Measurements from ENCODE around the gene ASH1L.
"Not testable (repeated sequence)": the region's sequence is repeated elsewhere in the genome, so short reads cannot be mapped to it uniquely, and the experiment has no call there.

Gene ASH1L

DNA sequence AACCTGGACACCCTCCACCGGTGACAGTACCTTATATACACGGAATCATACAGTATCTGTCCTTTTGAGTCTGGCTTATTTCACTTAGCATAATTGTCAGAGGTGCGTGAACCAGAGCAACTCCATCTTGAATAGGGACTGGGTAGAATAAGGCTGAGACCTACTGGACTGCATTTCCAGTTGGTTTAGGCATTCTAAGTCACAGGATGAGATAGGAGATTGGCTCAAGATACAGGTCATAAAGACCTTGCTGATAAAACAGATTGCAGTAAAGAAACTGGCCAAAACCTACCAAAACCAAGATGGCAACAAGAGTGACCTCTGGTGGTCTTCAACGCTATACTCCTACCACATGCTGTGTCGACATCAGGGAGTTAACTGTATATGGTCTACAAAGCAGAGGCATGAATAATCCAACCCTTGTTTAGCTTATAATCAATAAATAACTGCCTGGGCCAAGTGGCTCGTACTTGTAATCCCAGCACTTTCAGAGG is 255.3 kb downstream of the ASH1L start:
- DNase-seq (ENCODE audit: low read depth, low spot score) = no peak

DNA sequence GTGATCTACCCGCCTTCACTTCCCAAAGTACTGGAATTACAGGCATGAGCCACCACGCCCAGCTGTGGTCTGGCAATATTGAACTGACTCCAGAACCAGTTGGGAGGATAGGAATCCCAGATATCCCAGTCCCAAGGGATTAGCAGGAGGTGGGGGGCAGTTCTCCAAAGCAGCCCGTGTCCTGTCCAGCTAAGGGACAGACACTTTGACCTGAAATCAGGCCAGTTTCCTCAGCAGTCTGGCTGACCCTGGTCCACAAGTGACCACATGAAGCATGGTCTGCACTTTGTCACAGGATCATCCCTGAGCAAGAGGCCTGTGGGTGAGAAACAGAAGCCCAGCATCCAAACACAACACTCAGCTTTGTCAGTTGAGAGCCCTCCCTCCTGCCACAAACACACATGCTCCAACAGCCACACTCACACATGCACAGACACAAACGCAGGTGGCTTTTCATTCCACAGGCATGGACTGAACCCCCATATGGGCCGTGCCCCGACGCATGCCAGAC is 256.7 kb downstream of the ASH1L start:
- DNase-seq (ENCODE audit: low read depth, low spot score) = no peak

DNA sequence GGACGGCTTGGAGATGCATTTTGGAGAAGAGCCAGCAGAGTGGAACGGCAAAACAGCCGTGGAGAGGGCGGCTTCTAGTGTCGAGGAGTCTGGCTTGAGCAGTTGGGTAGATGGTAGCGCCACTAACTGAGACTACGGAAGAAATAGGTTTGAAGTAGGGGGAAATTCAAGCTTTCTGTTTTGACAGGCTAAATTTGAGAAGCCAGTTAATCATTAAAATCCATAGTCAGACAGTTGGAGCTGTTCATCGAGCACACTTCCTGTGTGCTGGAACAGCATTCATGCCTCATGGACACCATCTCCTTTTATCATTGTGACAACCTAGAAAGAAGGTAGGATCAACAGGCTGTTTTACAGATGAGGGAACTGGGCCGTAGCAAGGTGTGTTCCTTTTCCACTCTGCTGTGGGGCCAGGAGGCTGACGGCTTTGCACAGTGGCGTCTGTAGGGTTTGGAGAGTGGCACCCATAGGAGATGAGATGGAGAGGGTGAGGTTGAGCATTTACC is 258.0 kb downstream of the ASH1L start:
- no peak for DNase-seq (ENCODE audit: low read depth, low spot score)

DNA sequence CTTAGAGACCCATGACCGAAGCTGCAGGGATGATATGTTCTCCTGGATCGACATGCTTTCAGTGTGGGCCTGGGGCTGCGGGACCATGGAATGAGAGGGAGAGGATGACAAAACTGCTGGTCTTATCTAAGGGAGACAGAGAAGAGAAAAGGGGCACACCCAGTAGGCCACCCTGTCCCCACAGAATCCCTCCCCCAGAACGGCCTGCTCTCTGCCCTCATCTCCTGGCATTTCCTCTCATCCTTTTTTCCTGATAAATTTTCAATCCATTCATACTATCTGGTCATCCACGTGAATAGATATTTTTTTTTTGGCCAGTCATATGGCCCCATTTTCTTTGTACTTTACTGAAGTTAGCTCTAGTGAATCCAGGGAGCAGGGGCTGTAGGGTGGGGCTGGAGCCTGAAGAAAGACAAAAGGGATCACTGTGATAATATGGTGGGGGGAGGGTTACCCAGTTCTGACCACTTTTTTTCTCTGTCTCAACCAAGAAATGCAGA is 261.2 kb downstream of the ASH1L start, which contains the start of gene PKLR:
TSS of gene PKLR (minus strand) at position 97 of the 500 bp plus-strand sequence. CDS start at position 54, 43 bp downstream.
- no peak for DNase-seq (ENCODE audit: low read depth, low spot score)

DNA sequence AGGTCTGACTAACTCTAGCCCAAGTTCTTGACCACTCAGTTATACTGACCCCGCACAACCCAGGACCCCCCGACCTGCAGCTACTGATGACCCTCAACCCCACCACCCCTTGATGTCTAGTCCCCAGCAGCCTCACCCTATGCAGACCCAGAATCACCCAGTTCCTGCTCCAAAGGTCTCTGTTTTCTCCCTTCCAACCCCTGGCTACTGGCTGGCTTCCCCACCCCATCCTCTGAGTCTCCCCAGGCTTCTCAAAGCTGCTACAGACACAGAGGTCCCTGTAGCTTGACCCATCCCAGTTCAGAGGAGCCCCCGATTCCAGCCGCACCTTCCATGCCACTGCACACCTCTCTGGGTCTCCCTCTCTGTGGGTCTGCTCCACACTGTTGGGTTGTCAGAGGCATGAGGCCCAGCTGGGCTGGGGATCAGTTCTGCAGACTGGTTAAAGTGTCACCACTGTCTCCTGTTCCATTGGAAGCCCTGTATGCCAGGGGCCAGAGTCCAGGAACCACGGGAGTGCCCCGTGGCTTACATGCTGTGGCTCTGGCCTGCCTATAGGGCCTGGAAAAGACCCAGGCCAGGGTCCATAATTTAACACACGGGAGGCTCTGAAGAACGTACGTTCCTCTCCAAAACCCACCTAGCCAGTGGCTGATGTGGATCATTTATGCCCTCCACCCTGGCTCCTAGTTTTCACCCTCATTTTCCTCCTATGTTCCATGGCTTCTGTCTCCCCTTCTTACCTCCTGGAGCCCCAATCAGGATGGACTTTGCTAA is 261.9 kb downstream of the ASH1L start:
- DNase-seq (ENCODE audit: low read depth, low spot score) = no peak

DNA sequence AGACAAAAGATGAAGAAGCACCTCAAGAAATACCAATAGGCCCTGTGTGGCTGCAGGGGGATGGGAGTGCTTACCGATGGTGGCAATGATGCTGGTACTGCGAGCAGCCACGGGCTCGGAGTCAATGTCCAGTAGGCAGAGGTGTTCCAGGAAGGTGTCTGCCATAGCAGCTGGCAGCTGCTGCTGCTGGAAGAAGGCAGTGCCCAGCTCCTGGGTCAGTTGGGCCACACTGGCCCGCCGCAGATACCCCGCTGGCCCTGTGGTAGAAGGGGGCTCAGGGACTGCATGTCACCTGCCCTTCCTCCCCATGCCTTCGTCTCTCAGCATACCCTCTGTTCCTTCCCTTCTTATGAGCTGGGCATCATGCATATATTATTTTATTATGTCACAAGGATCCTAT is 262.6 kb downstream of the ASH1L start:
- no peak for DNase-seq (ENCODE audit: low read depth, low spot score)

DNA sequence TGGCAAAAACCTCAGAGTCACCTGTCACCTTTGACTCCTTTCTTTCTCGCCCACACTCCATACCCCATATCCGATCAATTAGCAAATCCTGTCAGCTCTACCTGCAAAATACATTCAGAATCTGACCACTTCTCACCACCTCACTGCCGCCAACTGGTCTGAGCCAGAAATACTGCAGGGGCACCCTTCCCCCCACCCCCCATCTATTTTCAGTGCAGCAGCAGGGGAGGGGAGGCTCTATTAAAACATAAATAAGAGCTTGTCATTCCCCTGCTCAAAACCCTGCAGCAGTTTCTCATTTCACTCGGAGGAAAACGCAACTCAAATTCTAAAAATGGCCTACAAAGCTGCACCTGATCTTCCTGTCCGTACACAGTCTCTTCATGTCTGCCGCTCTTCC is 265.2 kb downstream of the ASH1L start:
- DNase-seq (ENCODE audit: low read depth, low spot score) = no peak

DNA sequence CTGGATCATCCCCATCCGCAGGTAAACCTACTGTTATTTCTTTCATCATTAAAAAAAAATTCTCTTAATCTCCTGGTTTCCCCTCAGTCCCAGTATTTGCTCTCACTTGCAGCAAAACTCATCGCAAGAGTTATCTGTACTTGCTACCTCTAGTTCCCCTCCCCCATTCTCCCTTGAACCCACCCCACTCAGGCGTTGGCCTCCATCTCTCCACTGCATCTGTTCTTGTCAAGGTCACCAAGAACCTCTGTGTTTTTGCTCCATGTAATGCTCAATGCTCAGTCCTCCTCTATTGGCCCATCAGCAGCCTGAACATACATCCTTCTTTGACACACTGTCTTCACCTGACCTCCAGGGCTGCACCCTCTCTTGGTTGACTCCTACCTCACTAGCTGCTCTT is 265.9 kb downstream of the ASH1L start:
- no peak for DNase-seq (ENCODE audit: low read depth, low spot score)

DNA sequence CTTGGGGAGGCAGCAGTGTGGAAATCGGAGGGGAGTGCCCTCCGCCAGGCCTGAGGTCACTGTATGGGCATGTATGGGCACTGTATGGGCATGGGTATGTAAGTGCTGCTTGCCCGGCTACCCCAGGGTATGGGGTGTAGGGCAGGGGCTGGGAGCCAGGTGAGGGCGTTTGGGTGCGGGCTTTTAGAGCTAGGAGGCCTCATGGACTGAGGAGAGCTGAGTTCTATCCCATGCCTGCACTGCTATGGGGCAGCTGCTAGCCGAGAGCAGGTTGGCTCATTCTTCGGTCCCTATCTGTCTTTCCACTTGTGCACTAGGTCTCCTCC is 266.7 kb downstream of the ASH1L start:
- no peak for DNase-seq (ENCODE audit: low read depth, low spot score)

DNA sequence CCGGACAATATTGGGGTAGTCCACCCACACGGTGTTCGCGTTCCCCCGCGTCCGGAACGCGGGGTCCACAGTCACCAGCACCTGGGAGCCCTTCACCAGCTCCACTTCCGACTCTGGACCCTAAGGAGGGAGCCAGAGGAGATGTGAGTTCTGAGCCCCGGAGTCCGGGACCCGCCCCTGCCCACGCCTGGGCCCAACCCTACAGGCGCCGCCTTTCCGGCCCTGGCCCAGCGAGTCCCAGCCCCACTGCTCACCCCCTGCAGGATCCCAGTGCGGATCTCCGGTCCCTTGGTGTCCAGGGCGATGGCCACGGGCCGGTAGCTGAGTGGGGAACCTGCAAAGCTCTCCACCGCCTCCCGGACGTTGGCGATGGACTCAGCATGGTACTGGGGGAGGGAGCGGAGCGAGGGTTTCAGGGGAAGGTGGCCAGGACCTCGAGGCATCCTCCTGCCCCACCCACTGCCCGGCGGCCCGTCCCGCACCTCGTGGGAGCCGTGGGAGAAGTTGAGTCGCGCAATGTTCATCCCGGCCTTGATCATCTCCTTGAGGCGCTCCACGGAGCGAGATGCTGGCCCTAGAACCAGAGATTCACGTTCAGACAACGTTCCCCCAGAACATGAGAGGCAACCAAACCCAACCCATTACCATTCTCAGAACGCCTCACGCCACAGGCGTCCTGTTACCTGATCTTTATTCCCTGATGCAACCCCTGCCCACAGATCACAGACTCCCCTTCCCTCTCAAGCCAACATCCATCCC is 267.2 kb downstream of the ASH1L start:
- no peak for DNase-seq (ENCODE audit: low read depth, low spot score)

DNA sequence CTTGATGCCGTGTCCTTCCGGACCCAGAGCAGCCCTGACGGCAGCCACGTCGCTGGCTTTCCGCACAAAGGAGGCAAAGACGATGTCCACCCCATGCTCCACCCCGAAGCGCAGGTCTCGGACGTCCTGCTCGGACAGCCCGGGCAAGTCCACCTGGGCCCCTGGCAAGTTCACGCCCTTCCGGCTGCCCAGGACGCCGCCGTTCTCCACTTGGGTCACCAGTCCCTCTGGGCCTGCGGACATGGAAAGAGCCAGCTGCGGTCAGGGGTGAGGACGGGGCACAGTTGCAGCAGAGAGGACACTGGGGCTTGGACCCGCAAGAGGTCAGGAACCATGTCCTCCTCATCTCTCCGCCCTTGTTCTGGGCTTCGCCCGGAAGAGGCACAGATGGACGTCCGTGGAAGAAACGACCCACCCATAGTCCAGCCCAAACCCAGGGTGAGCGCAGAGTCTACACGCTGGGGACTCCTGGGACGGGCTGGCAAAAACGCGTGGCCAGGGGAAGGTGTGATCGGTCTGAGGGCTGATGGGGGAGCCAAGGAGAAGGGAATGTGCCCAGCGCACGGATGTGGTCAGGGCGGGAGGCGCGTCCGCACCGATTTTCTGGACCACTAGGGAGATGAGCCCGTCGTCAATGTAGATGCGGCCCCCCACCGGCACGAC is 268.0 kb downstream of the ASH1L start:
- no peak for DNase-seq (ENCODE audit: low read depth, low spot score)

DNA sequence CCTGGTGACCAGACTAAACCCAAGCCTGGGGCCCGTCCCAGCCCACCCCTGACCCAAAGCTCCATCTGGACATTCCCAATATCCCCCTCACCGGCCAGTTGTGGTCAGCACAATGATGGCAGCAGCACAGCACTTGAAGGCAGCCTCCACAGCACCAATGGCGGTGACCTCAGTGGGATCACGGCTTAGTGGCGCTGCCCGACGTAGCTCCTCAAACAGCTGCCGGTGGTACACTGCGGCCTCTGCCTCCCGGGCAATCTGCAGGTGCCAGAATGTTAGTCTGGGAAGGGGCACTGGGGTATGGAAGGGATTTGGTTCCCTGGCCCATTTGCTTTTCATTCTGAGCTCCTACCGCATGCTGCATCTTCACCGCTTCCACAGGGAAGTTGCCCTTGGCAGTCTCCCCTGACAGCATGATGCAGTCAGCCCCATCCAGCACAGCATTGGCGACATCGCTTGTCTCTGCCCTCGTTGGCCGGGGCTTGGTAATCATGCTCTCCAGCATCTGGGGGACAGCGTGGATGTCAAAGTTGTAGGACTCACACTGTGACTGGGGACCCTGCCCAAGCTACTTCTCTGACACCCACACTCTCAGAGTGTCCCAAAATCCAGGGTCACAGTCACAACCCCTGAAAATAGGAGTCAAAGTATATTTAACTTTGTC is 269.4 kb downstream of the ASH1L start:
- DNase-seq (ENCODE audit: low read depth, low spot score) = no peak

DNA sequence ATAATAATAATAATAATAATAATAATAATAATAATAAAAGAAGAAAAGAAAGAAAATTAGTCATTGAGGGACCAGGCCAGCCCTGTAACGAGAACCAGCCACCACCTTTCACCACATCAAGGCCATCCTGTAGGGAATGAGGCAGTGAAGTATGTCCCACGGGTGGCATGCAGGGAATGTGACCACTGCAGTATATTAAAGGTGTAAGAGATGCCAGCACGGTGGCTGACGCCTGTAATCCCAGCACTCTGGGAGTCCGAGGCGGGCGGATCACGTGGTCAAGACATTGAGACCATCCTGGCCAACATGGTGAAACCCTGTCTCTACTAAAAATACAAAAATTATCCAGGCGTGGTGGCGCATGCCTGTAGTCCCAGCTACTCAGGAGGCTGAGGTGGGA is 271.6 kb downstream of the ASH1L start:
- not testable (repeated sequence) for DNase-seq (ENCODE audit: low read depth, low spot score)

DNA sequence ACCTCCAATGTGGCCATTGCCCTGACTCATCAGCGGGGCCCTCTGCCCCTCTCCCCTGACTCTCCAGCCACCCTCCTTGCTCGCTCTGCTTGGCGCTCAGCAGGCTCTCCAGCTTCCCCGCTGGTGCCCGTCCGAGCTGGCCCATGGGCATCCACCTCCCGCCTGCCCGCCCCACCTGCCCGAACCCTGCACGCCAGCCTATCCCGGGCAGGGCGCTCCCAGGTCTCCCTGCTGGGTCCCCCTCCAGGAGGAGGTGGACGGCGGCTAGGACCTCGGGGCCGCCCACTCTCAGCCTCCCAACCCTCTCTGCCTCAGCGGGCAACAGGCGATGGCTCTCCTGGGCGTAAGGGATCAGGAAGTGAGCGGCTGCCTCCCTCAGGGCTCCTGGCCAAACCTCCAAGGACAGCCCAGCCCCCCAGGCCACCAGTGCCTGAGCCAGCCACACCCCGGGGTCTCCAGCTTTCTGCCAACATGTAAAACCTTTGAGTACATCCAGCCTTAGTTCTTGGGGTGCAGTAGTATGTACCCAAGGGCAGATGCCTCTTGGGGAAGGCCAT is 274.5 kb downstream of the ASH1L start:
- no peak for DNase-seq (ENCODE audit: low read depth, low spot score)

DNA sequence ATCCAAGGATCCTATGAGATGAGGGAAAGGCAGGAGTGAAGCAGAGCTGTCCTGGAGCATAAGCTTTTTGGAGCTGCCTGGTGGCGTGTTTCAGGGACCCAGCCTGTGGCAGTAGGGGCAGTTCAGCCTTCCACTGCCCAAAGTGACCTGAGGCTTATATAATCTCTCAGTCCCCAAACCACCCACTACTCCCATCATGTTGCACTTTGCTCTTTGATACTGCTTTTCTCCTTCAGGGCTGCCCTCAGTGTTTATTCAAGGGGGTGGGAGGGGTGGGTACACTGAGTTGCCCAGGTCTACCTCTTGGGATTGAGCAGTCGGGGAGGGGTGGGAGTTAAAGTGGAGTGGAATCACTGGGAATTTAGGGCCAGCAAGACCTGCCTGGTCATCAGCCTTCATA is 276.1 kb downstream of the ASH1L start:
- DNase-seq (ENCODE audit: low read depth, low spot score) = no peak

DNA sequence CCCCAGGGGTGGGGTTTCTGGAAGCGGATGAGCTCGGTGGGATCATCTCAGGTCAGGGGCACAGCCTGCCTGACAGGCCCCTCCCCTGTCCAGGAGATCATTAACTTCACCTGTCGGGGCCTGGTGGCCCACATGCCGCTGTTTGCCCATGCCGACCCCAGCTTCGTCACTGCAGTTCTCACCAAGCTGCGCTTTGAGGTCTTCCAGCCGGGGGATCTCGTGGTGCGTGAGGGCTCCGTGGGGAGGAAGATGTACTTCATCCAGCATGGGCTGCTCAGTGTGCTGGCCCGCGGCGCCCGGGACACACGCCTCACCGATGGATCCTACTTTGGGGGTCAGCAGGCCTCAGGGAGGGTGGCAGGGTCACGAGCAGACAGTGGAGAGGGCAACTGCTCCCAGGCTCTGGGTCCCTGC is 277.0 kb downstream of the ASH1L start:
- DNase-seq (ENCODE audit: low read depth, low spot score) = no peak
